AG09309 (cell line): Measurements from ENCODE around the gene GPN2.

Experiments used
- DNase-seq: peaks from one replicate; pipeline ENCODE4 v3.0.0-alpha.2; 2010; ENCODE audit warnings: low read depth
- H3K4me3 ChIP-seq: 2 replicates; pipeline ENCODE4 v1.5.1; 2011; ENCODE audit warnings: mild to moderate bottlenecking, low read depth, low read length, moderate library complexity; ENCODE audit not compliant: control insufficient read depth
- CTCF ChIP-seq: IDR thresholded peaks from 2 replicates; pipeline ENCODE4 v1.5.1; 2011; ENCODE audit warnings: mild to moderate bottlenecking, low read depth, low read length, inconsistent platforms; ENCODE audit not compliant: insufficient read depth, control insufficient read depth; ENCODE audit errors: missing control alignments

Gene GPN2

GRCh38 chr1:26863685-26864077, 26.4 kb downstream of the GPN2 start:
- TF ChIP-seq CTCF, result no peak
- peak overlapping the region; percentile 74 for H3K4me3 ChIP-seq
- DNase-seq, result no peak

DNA sequence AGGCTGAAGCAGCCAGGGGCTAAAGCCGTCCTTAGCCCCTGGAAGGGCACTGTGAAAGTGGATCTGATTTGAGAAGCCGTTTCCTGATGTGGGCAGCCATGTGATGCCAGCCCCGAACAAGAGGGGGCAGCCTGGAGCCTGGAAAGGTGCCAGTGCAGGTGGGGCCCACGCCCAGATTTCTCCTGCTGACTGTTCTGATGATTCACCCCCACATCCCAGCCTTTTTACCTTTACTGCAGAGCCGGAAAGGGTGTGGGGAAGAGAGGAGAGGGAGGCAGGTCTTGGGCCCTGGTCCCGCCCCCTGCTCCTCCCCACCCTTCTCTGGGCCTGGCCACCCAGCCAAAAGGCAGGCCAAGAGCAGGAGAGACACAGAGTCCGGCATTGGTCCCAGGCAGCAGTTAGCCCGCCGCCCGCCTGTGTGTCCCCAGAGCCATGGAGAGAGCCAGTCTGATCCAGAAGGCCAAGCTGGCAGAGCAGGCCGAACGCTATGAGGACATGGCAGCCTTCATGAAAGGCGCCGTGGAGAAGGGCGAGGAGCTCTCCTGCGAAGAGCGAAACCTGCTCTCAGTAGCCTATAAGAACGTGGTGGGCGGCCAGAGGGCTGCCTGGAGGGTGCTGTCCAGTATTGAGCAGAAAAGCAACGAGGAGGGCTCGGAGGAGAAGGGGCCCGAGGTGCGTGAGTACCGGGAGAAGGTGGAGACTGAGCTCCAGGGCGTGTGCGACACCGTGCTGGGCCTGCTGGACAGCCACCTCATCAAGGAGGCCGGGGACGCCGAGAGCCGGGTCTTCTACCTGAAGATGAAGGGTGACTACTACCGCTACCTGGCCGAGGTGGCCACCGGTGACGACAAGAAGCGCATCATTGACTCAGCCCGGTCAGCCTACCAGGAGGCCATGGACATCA, 27.1 kb downstream of the GPN2 start, which contains the start of gene SFN:
Gene SFN, plus strand, starts transcription at position 369 of the 904 bp plus-strand sequence. Its CDS starts 64 bp downstream, at position 433.
- peak within 1 kb of the TSS; percentile 74 for H3K4me3 ChIP-seq
- peak; percentile 16 for TF ChIP-seq CTCF
- DNase-seq, result no peak

DNA sequence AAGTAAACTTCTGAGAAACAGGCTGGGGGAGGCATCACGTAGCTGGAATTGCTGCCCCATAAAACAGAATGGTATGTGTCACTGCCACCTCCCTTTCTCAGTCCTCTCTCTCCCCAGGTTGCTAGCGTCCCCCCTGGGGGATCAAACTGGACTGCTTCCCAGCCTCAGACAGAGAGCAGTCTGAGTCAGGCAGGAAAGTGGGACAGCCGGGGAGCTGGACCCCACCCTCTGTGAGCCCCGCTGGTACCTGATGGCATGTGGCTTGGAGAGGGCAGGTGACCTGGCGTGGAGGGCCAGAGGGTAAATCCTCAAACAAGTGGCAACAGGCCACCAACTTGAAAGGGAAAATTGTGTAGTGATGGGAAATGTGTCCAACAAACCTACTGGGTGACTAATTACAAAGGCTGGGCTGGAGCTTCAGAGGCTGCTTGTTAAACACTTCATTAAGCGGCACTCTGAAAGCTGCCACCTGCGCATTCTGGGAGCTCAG, 28.1 kb downstream of the GPN2 start:
- no peak for TF ChIP-seq CTCF
- no peak for DNase-seq
- H3K4me3 ChIP-seq, result no peak overlapping the region

DNA sequence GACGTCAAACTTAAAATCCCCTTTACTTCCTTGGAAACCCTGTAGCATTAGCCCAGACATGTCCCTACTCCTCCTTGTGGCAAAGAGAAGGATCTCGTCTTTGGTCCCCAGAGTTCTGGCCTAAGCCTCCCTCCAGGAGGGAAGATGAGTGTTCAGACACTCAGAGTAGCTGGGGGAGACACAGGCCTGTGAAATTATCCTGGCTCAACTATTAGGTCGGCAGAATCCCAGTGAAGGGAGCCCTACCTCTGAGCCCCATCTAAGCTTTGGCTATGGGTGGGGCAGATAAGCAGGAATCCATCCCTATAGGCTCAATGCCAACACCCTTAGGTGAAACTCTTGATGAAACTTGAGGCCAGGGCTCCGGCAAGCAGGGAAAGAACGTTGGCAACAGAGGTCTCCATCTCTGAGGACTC, 28.8 kb downstream of the GPN2 start:
- peak; percentile 44 for TF ChIP-seq CTCF
- H3K4me3 ChIP-seq, result no peak overlapping the region
- peak; percentile 14 for DNase-seq

GRCh38 chr1:26858891-26859640, 31.0 kb downstream of the GPN2 start:
- TF ChIP-seq CTCF, result no peak
- DNase-seq, result no peak
- H3K4me3 ChIP-seq, result no peak overlapping the region

GRCh38 chr1:26858160-26858559, 31.9 kb downstream of the GPN2 start:
- no peak for TF ChIP-seq CTCF
- H3K4me3 ChIP-seq, result no peak overlapping the region
- no peak for DNase-seq
